HL-60 (cell line): ENCODE data around the gene PSMB10.

Experiments
- CTCF ChIP-seq: IDR thresholded peaks from one replicate; pipeline ENCODE4 v1.5.1; 2011; ENCODE audit warnings: low read length, control low read depth, inconsistent platforms; ENCODE audit not compliant: insufficient read depth
- GABPA ChIP-seq: IDR thresholded peaks from 2 replicates; pipeline ENCODE4 v1.6.1; 2012; ENCODE audit warnings: low read depth
- POLR2AphosphoS5 ChIP-seq: IDR thresholded peaks from 2 replicates; pipeline ENCODE4 v1.6.1; 2012; ENCODE audit warnings: low read depth
- SPI1 ChIP-seq: IDR thresholded peaks from 2 replicates; pipeline ENCODE4 v1.6.1; 2012; ENCODE audit warnings: low read depth, mild to moderate bottlenecking, borderline replicate concordance

DNA sequence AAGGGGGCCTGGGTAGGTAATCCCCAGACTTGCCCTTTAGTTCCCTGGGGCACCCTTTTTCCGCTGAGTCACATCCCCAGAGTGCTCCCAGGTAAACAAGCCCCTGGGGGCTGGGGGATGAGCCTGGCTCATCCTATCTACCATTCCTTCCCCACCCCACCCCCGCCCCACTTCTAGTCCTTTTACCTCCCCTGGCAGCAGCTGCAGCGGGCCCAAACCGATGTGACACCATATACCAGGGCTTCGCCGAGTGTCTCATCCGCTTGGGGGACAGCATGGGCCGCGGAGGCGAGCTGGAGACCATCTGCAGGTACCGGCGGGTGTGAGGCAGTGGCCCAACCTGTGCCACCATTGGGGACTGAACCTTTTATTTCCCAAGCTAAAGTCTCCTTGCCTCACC, 51.1 kb downstream of the PSMB10 start:
- no peak for TF ChIP-seq POLR2AphosphoS5
- TF ChIP-seq CTCF = no peak
- TF ChIP-seq GABPA = no peak
- TF ChIP-seq SPI1 = no peak
